CD4-positive, alpha-beta T cell treated with Interferon gamma for 1 hour (primary cell): Measurements from ENCODE around the gene CAPN5.

ENCODE experiments used
- DNase-seq: peaks from one replicate; pipeline ENCODE4 v3.0.0-alpha.2; 2020

The CAPN5 gene

DNA sequence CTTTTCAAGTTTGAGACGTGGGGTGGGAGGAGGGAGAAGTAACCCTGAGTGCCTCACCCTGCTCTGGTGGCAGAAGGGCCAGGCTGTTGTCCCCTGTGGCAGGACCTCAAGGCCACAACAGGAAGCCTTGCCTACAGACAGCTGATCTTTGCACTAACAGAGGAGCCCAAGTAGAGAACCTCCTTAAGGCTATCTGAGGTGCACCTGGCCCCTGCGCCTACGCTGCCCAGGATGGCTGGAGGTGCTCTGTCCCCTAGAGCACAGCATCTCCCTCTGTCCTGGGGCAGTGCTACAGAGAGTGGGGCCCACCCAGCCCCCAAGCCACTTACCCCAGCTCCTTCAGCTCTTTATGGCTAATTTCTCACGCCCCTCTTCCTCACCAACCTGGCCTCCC, 88.3 kb downstream of the CAPN5 start:
- no peak for DNase-seq

DNA sequence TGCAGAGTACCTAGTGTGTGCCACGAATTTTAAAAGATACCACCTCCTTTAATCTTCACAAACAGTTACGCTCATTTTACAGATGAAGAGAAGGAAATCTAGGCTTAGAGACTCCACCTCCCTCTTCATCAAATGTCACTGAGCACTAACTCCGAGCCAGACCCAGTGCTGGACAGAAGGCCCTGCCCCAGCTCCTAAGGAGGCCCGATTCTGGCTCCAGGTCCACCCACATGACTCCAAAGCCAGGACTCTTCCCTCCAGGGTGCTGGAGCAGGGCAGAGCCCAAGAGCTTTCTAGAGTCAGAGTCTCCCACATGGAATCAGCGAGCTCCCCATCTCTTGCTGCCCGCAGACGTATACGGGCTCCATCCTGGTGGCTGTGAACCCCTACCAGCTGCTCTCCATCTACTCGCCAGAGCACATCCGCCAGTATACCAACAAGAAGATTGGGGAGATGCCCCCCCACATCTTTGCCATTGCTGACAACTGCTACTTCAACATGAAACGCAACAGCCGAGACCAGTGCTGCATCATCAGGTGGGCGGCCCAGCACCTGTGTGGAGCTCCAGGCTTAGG, 88.9 kb downstream of the CAPN5 start:
- DNase-seq: no peak

DNA sequence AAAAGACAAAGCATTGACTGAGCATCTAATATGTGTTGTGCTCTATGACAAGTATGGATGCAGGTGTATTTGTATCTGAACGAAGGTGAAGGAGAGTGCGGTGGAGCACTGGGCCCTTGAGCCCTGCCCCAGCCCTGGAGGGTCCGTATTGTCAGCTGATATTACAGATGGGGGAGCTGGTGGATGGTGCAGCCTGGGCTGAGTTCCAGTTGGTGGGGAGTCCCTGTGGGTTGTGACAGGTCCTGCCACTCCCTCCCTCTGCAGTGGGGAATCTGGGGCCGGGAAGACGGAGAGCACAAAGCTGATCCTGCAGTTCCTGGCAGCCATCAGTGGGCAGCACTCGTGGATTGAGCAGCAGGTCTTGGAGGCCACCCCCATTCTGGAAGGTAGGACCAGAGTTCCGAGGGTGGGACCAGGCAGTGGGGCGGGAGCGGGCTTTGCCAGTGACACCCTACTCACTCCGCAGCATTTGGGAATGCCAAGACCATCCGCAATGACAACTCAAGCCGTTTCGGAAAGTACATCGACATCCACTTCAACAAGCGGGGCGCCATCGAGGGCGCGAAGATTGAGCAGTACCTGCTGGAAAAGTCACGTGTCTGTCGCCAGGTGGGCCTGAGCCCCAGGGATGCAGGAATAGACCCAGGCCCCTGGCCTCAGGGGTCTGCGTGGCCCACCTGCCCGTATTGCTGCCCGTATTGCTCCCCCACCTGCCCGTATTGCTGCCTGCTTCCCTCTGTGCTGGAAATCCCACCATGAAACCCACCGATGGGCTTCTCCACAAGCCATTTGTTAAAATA, 89.8 kb downstream of the CAPN5 start:
- no peak for DNase-seq

DNA sequence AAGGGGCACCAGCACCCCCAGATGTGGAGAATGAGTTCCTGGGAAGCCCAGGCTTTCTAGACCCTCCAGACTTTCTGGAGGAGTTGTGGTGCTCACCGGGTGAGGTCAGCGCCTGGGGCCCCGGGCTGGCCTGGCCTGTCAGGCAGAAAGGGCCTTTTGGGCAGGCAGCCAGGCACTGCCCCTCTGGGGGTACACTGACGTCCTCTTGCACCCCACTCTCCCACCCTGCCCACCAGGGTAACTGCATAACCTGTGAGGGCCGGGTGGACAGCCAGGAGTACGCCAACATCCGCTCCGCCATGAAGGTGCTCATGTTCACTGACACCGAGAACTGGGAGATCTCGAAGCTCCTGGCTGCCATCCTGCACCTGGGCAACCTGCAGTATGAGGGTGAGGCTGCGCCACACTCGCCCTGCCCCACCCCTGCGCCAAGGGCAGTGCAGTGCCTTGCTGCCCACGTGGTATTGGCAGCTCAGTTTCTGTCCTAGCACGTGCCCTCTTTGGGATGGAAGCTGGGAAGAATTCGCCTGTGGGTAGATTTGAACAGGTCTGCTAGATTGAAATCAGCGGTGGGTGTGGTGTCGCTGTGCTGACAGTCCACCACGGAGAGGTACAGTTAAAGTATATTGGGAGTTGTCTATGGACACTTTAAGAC, 91.4 kb downstream of the CAPN5 start:
- DNase-seq: no peak

DNA sequence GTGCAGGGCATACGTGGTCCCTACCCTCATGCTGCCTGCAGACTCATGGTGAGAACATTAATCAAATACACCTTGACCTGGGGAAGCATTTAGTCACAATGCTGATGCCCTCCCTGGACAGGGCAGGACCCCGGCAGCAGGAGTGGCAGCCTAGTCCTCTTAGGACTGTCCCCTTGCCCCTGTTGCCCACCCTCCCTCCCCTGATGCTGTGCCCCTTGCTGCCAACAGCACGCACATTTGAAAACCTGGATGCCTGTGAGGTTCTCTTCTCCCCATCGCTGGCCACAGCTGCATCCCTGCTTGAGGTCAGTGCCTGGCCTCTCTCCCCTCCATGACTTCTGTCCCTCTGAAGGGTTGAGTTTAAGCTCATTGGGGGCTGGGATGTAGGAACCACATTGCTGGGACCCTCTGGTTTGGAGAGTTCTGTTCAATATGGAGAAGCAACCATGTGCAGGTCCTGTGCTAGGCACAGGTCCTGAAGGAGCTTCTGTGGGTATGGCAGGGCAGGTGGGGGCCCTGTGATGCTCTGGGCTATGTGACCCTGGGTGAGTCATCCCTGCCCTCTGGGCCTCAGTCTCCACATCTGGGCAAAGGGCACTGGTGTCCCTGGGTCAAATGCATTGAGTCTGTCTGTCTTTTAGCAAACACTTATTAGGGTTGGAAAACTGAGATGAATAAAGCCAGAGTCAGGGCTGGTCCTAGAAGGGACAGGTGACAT, 92.6 kb downstream of the CAPN5 start:
- no peak for DNase-seq

DNA sequence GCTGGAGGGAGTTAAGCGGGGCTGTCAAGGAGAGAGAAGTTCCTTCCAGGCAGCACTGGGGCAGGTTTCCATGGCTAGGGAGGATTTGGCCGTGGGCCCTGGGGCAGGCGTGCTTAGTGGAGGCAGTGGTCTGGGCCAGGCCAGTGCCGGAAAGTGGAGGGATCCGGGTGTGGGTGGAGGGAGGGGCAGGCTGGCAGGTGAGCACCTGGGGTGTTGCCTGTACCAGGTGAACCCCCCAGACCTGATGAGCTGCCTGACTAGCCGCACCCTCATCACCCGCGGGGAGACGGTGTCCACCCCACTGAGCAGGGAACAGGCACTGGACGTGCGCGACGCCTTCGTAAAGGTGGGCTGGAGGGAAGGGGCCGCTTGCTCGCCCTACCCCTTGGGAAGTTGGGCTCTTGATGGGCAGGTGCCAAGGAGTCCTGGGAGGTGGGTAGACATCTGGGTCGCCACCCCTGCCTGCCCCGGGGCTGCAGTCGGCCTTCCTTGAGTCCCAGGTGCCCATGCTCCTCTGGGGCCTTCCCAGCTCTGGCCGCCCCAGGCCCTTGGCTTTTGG, 93.2 kb downstream of the CAPN5 start:
- no peak for DNase-seq

DNA sequence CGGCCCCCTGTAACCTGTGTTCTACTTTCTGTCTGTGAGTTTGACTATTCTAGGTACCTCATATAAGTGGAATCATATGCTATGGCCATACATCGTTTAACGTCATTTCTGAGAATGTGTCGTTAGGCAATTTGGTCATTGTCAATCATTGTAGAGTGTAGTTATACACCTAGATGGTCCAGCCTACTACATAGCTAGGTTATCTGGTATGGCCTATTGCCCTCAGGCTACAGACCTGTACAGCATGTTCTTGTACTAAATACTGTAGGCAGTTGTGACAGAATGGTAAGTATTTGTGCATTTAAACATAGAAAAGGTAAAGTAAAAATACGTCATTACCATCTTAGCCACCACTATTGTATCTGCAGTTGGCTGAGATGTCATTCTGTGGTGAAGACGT, 96.5 kb downstream of the CAPN5 start:
- DNase-seq: no peak

DNA sequence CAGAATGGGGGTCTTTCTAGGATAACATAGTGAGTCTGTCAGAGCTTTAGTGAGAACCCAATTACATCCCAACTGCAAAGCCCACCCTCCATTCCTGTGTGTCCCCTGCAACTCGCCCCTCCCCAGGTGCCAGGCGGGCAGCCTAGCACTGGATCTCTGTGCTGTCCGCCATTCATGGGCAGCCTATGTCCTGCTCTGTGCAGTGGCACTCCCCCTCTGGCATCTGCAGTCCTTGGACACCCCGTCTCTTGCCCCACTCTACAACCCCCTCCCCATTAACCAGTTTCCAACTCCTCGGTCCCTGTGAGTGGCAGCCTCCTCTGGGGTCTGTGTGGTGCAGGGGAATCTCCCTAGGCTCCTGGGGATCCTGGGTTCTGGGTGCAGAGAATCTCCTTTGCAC, 98.3 kb downstream of the CAPN5 start:
- DNase-seq: no peak

DNA sequence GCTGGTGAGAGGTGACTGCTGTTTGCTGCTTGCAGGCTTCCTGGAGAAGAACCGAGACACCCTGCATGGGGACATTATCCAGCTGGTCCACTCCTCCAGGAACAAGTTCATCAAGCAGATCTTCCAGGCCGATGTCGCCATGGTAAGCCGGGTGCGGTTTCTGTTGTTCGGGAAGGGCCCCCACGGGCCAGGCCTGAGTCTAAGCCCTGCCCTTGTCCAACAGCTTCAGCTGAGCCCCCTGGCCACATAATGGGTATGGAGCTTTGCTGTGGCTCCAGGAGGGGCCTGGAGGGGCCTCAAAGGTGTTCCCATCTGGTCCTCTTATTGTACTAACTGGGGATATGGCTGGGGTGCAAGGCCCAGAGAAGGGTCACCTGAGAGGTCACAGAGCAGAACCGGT, 99.2 kb downstream of the CAPN5 start:
- no peak for DNase-seq

DNA sequence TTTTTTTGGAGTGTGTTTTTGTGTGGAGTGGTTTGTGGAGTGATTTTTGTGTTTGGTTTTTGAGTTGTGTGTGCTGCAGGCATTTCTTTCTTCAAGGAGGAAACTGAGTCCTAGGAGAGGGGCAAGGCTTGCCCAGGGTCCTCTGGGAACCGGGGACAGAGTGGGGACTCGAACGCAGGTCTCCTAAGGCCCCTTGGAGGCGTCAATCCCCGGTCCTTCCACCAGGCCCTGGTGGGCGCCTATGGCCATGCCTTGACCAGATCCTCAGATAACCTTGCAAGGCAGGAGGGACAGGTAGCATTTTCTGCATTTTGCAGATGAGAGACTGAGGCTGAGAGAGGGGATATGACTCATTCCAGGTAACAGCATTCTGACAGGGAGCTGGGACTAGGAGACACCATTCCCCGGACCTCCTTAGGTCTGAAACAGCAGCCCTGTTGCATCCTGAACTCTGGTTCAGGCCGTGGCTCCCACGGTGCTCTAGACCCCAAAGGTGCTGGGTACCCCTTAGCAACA, 100.4 kb downstream of the CAPN5 start:
- no peak for DNase-seq

DNA sequence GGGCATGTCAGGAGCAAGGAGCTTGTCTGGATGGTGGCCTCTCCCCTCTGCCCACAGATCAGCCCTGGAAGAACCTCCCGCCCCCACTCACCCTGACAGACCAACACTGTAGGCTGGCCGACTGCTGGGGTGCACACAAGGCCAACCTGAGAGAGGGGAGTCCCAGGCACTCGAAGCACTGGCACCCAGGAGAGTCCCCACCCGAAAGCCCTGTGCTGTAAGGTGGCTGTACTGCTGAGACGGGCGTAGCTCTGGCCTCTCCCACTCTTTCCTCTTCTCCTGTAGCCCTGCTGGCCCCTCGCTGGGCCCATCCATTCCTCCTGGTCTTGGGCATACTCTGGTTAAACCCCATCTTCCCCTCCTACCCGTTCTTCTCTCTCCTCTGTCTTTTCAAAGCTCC, 101.0 kb downstream of the CAPN5 start:
- DNase-seq: no peak

DNA sequence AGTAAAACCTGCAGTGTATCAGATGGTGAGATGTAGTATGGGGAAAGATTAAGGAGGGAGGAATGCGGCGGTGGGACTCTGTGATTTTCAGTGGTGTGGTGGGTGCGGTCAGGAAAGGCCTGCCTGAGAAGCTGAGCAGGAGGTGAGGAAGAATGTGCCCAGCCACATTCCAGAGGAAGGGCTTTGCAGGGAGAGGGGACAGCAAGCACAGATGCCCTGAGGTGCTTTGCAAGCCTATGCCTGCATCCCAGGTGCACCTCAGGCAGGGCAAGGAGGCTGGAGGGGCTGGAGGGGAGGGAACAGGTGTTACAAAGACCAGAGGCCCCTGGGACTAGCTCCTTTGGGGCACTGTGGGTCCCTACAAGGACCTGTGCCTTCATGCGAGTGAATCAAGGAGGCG, 103.3 kb downstream of the CAPN5 start:
- no peak for DNase-seq

DNA sequence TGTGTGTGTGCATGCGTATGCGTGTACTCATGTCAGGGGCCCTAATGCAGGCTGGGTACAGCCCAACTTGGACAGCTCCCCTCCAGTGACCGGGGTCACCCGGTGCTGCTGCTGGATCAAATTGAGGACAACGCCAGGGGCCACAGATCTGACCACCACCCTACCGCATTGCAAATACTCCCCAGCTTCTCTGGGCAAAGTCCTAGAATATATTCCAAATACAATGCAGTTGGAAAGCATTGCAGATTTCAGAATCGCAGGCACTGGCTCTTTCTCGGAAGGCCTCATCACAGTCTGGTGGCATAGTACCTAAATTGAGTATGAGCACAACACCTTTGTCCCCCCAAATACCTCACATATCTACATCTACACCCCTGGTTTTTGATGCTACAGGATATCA, 104.5 kb downstream of the CAPN5 start:
- DNase-seq: no peak

DNA sequence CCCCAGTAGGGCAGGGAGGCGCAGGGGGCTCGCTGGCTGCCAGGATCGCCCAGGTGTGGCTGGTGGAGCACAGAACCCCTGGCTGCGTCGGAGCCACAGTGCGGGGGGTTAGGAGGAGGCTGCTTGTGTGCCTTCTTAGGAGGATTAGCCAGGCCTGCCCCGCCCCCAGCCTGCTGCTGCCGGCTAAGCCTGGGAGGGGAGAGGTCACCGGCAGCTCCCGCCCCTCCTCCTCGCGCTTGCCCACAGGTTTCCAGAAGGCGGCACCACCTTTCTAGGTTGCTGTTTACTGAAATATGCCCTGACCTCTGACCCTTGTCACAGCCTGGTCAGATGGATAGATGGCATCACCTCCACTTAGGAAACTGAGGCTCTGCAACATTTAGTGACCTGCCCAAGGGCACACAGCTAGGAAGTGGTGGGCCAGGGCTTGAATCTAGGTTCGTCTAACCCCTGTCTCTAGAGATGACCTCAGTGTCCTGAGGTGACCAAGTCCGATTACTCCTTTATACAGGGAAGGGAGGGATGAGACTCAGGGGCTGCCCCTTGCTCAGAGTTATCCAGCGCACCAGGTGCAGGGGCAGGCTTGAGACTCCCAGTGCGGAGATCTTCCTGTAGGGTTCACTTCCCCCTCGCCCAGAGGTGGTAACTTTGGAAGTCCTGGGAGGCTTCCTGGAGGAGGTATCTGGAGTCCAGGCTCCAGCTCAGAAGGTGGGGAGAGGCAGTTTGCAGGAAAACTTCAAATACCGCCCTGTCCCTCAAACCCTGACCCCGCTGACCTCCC, 105.3 kb downstream of the CAPN5 start:
- DNase-seq: no peak

DNA sequence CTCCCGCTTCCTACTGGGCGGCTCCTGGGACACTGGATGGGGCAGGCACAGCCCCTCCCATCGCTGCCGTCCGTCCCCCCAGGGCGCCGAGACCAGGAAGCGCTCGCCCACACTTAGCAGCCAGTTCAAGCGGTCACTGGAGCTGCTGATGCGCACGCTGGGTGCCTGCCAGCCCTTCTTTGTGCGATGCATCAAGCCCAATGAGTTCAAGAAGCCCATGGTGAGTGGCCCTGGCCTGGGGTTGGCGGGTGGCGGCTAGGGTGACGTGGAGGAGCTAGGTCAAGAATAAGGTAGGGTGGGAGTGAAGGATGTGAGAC, 105.9 kb downstream of the CAPN5 start:
- no peak for DNase-seq

DNA sequence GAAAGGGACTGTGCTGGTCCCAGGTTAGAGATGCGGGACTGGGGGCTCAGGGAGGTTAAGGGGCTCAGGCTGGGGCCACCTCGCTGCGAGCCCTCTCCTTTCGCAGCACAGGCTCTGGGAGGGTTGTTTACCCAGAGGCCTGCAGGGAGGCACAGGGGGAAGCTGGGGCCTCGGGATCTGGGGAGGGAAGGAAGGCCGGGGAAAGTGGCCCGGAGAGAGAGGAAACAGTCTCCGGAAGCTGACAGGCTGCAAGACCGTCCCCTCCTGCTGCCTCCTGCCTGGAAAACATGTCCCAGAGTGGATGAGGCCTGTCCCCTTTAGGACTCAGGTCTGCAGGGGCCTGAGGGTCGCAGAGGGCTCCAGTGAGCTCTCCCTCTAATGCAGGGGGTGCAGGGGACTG, 106.7 kb downstream of the CAPN5 start:
- no peak for DNase-seq

DNA sequence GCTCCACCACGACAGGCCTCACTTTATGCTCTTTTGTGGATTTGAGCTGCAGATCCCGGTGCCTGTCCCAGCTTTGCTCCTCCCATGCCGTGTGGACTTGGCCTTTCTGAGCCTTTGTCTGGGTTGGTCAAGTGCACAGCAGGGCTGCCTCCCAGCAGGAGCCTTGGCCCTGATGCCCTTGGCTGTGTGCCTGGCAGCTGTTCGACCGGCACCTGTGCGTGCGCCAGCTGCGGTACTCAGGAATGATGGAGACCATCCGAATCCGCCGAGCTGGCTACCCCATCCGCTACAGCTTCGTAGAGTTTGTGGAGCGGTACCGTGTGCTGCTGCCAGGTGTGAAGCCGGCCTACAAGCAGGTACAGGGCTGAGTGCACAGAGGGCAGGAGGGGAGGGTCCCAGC, 107.8 kb downstream of the CAPN5 start:
- no peak for DNase-seq

DNA sequence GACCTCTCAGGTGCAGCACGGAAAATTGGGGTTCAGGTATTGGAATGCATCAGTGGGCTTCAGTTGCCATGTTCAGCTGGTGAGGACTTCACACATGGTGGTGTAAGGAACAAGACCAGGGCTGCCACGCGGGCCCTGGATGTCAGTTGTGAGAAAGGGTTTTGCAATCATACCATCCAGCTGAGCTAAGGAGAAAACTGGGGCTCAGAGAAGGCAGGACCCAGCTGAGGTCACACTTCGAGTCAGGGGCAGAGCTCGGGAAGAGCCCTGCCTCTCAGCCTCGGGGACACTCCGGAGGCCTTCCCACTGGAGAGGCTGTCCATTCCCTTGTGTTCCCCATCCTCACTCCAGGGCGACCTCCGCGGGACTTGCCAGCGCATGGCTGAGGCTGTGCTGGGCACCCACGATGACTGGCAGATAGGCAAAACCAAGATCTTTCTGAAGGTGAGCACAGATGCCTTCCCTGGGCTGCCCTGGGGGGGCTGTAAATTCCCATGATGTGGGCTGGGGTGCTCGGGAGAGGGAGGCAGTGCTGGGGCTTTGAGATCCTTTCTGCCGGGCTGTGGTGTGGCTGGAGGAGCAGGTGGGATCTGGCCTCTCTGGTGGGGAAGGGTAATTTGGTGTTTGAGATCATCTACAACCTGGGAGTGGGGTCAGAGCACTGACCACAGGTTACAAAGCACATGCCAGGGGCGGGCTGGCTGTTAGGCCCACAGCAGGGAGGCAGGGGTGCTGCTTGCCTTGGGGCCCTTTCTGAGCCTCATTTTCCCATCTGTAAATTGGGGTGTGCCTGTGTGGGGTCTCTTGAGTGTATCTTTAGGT, 108.5 kb downstream of the CAPN5 start:
- no peak for DNase-seq
